ENCODE measurements around the gene NFIB.

The NFIB gene

GRCh38 chr9:14271093-14271673 is 42.8 kb downstream of the NFIB start:
- DNase-seq: peak; percentile 86

DNA sequence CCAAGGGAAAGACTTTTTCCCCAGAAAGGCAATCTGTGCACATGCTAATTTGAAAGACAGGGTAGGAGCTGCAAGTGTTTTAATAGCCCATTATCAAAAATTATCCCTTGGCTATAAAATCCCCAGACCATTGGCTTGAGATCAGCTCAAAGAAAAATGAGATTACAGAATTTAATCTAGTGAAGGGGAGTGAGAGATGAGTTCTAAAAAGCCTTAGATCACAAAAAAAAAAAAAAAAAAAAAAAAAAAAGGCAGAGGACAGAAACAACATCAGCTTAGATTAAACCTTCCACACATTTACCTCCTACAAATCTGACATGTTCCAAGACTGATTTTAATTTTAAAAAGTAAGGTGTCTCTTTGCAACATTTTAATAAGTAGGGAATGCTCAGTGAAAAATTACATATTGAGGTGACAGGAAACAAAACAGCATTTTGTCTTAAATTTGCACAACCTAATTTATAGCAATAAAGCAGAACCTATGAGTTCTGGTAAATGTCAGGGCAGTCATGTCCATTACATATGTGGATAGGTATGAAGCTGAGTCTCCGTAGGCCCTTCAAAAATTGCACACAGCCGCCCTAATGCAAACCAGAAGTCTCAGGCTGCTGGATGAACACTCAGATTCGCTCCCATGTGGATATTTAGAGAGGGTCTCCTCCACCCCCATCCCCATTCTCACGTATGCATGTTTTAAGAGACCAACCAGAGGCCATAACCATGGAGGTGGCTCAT is 43.4 kb downstream of the NFIB start:
- DNase-seq: peak; percentile 7

DNA sequence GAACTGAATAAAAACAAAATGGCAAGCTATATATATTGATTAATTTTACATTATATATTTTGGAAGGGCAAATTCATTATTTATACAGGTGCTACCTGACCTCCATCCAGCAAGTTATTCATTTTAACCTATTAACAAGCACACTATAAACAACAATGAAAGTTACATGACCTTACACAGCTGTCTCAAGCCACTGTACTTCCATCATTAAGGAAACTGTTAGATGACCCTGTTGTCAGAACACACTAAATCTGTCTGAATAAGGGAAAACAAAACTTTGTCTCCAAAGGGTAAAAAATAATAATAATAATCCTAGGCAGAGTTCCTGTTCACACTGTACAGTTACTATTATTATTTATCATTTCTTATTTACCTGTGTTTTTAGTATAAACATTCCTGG is 44.0 kb downstream of the NFIB start:
- no peak for DNase-seq

DNA sequence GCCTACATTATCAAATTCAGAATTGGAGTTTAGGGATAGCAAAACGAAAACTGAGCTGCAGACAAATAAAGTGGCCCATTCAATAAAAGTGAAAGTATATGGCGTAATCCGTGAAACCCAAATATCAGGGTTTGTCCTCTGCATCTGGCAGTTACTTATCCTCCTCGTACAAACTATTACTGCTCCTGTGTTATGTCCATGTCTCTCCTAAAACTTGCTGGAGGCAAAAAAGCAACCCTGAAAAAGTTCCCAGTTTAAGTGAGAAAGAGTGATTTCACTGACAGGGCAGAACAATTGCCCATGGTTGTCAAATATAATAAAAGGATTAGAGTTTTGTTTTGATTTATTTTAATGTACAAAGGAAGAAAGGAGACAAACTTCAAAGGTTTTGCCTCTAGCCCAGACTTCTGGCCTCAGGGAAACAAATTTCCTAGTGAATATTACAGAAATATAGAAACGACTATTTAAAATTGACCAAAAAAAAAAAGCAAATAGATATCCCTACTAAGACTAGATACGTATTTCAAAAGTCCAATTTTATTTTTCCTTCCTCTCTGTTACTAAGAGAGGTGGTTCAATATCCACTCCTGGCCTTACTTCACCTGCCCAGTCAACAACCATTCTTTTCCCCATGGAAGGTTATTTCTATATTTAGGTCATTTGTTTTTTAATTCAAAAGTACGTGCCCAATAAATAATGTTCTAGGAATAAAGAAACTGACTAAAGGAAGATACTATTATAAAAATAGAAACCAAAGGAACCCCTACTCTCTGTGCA is 50.0 kb downstream of the NFIB start:
- DNase-seq: no peak

- DNase-seq: no peak
Observed at GRCh38 chr9:14262827-14263226, 51.1 kb downstream of the NFIB start.

DNA sequence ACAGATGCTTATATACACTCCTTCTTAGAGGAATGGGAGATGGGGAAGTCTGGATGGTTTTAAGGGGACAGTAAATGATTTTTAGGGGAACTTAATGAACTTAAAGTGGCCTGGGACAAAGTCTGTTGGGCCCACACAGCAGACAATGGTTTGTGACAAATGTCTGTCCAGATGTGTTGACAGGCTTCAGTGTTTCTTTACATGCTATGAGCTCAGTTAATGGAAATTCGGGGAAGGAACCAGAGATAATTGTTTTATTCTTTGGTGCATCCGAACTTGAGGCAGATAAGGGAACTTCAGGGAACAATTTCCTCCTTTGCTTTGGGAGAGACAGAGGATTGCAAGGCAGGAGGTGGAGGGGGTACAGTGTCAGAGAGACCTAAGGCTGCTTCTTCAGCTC is 52.3 kb downstream of the NFIB start:
- DNase-seq: no peak

DNA sequence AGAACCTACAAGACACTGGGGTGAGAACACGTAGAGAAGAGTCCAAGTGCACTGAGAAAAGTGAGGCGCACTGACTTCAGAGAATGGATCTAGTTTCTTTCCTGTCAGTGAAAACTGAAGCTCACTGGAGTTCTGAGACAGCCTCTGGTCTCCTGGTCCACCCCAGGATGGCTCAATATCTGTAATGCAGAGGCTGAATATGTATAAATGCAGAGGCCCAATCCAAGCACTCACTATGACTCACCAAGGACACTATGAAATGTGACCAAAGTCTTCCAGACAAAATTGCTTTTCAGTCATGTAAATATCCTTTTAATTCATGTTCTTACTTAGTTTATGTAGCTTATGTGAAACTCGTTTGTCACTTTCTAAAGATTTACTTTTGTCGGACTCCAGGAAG is 53.8 kb downstream of the NFIB start:
- no peak for DNase-seq

DNA sequence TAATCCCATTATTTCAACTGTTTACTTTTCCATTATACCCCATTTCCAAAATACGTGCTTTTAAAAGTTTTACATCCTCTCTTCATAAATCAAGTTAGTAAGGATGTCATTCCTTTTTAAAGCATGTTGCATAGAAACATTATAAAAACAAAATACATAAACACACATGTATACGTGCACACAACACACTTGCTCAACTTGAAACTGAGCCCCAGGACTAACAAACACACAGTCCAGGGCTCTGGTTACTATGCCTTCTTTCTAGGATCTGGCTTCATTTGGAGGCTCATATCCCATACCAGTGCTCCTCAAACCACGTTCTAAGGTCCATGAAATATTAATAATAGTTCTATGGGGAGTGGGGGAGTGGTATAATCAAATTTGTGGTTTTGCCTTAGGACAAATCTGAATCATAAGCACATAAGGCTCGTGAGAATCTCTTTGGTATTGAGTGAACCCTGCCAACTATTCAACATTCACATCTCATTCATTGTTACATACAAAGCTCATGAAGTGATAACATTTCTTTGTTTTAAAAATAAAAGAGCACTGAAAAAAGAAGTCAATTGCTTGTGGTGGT is 55.2 kb downstream of the NFIB start:
- DNase-seq: no peak

DNA sequence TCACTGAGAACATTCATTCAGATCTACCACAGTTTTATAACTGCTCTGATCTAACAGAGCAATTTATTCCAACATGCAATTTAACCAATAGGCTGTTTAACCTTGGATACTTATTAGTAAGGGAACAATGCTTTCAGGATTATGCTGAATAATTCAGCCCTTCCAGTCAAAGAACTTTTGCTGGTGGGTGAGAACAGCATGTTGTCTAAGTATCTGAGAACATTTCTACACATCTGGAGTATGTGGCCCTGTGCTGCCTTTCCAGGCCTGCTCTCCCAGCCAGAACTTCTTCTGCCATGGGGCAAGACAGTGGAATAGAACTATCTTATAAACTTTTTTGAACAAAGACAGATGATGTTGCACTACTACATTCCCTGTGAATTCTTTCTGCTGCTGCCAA is 55.8 kb downstream of the NFIB start:
- DNase-seq: no peak

- DNase-seq: no peak
Observed at GRCh38 chr9:14256588-14256987, 57.4 kb downstream of the NFIB start.

- no peak for DNase-seq
Observed at GRCh38 chr9:14251154-14252071, 62.5 kb downstream of the NFIB start.

DNA sequence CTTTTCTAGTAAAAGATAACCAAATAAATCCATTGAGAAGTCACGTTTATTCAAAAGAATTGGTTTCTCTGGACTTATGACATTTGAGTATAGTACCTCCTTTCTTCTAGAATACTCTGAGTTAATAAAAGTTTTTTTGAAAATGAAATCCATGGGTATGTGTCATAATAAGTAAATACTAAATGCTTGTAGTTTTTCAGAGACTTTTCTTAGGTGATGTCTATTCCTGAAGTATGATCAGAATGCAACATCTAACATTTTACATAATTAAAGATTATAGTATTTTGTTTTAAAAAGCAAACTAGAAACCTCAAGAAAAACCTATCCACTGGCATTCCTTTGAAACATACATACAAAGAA is 63.2 kb downstream of the NFIB start:
- DNase-seq: no peak

- no peak for DNase-seq
Observed at GRCh38 chr9:14249527-14249926, 64.4 kb downstream of the NFIB start.

DNA sequence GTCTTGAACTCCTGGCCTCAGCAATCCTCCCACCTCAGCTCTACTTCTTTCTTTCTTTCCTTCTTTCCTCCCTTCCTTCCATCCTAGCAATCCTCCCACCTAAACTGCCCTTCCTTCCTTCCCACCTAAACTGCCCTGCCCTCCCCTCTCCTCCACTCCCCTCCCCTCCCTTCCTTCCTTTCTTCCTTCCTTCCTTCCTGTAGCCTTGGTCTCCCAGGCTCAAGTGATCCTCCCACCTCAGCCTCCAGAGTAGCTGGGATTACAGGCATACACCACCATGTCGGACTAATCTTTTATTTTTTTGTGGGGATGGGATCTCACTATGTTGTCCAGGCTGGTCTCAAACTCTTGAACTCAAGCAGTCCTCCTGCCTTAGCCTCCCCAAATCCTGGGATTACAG is 65.8 kb downstream of the NFIB start:
- DNase-seq: no peak

GRCh38 chr9:14247577-14247976 is 66.4 kb downstream of the NFIB start:
- DNase-seq: no peak

DNA sequence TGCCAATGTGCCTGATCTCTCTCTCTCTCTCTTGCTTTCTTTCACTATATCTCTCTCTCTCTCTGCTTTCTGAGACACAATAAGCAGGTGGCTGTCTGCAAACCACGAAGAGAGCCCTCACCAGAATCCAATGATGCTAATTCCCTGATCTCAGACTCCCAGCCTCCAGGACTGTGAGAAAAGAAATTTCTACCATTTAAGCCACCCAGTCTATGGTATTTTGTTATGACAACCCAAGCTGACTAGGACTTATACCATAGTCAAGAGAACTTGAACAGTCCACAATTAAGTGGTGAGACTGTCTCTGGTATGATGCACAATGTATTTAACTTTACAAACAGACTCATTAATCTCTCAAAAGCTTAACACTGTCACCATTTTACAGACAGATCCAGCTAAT is 67.0 kb downstream of the NFIB start:
- DNase-seq: no peak

GRCh38 chr9:14245901-14246525 is 67.9 kb downstream of the NFIB start:
- no peak for DNase-seq

GRCh38 chr9:14243514-14244042 is 70.4 kb downstream of the NFIB start:
- no peak for DNase-seq

GRCh38 chr9:14242150-14242805 is 71.7 kb downstream of the NFIB start:
- DNase-seq: peak; percentile 3

DNA sequence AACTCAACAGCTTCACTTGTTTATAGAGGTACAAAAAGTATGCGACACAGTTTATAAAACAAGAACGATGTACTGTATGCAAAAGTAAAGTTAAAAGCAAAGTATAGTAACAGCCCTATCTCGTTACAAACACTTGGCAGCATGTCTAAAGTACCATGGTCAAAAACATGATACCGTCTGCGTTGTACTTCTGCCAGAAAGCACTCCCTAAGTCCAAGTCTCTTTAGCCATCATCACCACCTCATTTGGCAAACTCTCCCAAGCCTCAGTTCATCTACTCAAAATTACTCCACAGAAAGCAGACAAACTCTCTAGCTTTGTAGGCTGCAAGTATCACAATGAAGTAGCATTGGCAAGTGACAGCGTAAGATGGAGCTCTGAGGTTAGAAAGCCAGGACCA is 73.4 kb downstream of the NFIB start:
- no peak for DNase-seq

DNA sequence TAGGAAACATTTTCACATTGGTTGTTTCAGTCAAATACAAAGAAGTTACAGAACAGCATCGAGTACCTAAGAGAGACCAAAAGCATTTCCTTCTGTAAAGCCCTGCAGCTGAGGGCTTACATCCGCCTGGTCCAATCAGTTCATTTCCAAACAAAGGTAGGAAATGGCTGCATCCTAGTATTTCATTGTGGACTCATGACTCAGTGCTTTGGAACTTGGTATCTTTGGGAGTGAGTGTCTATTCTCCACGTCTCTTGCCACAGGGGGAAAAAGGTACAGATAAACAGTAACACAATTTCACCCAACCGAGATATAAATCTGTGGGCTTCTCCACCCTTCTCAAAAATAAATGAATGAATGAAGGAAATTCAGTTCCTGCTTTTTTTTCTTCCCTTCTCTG is 75.4 kb downstream of the NFIB start:
- no peak for DNase-seq

- DNase-seq: no peak
Observed at GRCh38 chr9:14238079-14238478, 75.9 kb downstream of the NFIB start.

Data from NCI-H2171 treated with DMSO at 0.1 percent for 48 hours (cell line).